HG03354 (cell line): Measurements from ENCODE around the gene SRC.
A peak's percentile ranks its signal among the peaks of the same experiment; 100 is the strongest.

Experiments
- ATAC-seq: cut with Tn5 transposase; IDR thresholded peaks from one replicate; pipeline ENCODE4 v1.9.1; 2021; ENCODE audit warnings: mild to moderate bottlenecking; ENCODE audit not compliant: unreplicated experiment, poor library complexity, severe bottlenecking

Gene SRC

DNA sequence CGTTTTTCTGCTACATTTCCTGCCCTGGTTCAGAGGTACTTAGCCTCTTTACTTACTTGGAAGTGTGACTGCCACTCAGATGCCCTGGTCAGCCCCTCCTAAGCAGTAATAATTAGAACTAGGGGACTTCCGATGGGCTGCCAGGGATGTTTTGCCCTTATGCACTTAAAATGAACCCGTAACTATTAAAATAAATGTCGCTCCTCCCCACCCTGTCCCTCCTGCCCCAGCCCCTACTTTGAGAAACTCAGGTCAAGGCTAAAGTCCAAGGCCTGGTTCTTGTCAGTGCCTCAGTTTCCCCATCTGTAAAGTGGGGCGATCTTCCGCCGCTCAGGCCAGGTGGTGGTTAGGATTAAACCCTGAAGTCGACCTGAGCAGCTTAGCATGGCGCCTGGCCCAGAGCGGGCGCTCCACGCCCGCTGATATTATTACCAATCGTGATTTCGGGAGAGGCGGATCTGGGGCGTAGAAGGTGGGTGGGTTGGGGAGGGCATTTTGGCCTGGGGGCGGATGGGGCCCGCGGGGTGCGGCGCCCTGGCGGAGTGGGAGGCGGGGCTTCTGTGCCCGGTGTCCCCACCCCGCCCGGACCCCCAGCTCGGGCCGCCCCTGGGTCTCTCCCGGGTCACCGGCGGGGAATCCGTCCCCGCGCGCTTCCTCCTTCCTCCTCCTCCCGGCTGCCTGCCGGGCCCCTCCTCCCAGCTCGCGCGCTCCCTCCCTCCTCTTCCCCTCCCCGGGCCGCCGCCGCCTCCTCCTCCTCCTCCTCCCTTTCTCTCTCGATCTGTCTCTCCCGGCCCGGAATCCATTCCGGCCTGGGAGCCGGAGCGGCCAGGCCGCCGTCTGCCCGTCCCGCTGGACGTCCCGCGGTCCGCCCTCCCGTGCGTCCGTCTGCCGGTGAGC lies at the start of gene SRC:
TSS of gene SRC (plus strand) at position 802 of the 897 bp plus-strand sequence. CDS start 38,014 bp downstream, outside the sequence.
- ATAC-seq: peak; percentile 33

DNA sequence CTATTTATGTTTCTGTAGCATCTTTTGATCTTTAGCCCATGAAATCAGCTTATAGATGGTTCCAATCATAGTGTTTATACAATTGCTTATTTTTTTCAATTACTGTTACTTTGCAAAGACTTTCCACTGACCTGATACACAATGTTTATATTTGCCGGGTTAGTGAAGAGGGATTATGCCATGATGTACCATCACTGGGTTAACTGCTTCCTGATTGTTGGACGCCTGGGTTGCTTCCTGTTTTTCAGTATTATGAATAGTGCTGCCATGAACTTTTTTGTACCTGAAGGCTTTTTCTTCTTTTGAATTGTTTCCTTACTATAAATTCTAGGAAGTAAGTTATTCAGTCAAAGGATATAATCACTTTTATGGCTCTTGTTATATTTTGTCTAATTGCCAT lies 49.6 kb upstream of the SRC start:
- no peak for ATAC-seq

DNA sequence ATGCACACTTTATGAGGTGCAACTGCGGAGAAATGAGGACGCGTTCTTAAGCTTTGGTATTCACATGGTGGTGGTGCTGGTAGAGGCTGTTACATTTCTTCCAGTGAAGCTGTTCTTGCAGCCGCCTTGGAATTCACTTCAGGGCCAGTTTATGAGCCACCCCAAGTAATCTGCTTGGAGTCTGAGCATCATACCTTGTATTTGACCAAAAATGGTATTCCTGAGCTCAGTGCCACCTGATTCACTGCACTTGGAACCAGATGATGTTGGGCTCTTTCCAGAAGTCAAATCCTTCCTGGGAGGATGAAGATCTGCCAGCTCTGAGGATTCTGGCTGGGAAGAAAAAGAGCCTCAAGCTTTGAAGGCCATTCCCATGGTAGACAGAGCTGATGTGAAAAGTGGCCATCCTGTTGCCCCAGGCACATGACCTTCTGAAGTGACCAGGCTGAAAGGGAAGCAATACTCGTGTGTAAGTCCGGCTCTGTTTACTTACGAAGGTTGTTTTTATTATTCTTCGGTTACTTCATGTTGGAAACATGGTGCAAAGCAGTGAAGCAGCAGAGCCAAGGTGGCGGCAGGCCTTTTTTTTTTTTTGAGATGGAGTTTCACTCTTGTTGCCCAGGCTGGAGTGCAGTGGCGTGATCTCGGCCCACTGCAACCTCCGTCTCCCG lies 48.7 kb upstream of the SRC start:
- no peak for ATAC-seq

DNA sequence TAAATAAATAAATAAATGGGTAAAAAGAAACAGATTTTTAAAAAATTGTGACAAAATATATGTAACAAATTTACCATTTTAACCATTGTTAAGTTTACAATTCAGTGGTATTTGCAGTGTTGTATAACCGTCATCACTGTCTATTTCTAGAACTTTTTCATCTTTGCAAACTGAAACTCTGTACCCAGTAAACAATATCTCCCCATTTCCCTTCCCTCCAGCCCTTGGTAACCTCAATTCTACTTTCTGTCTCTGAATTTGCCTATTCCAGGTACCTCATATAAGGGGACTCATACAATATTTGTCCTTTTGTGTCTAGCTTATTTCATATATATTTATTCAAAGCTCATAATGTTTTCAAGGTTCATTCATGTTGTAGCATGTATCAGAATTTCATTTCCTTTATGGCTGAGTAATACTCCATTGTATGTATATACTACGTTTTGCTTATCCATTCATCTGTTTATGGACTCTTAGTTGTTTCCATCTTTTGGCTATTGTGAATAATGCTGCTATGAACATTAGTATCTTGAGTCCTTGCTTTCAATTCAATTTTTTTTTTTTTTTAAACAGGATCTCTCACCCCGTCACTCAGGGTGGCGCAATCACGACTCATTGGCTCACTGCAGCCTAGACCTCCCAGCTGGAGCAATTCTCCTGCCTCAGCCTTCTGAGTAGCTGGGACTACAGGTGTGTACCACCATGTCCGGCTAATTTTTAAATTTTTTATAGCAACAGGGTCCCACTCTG lies 47.6 kb upstream of the SRC start:
- no peak for ATAC-seq

DNA sequence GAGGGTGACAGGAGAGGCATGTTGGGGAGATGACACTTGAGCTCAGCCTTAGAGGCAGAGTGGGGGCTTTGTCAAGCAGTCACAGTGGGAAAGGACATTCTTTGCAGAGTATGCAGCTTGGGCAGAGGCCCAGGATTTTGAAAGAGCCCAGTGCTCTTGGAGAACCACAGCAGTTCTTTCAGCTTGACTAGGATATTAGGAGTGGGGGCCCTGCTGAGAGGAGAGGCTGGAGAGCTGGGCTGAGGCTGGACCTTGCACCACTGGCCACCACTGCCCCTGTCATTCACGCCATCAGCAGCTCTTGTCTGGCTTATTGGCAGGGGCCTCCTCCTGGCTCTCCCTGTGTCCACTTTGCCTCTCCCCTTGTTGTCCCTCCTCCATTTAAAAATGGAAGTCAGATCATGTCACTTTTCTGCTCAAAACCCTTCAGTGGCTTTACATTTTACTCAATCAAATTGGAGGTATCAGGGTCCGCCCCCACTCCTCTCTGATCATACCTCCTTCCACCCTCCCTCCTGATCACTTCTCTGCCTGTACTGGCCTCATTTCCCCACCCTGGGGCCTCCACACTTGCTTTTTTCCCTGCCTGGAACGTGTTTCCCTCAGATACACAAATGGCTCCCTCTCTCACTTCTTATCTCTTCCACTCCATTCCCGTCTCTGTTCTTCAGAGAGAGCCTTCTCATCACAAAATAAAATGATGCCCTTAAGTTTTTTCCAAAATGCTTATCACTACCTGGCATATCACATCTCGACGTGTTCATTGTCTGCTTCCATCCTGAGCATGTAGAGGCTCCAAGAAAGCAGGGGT lies 46.0 kb upstream of the SRC start:
- no peak for ATAC-seq

DNA sequence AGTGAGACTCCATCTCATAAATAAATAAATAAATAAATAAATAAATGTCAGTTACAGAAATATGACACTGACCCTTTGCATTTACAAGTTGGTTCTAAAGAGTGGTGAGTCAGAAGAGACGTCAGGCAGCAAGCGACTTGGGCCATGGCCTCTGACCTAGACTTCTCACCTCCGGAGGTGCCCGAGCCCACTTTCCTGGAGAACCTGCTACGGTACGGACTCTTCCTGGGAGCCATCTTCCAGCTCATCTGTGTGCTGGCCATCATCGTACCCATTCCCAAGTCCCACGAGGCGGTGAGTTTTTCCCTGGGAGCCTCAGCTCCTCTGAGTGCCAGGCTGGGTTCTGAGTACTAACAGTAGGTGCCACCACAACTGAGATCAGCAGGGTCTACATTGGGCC lies 44.8 kb upstream of the SRC start:
- no peak for ATAC-seq

DNA sequence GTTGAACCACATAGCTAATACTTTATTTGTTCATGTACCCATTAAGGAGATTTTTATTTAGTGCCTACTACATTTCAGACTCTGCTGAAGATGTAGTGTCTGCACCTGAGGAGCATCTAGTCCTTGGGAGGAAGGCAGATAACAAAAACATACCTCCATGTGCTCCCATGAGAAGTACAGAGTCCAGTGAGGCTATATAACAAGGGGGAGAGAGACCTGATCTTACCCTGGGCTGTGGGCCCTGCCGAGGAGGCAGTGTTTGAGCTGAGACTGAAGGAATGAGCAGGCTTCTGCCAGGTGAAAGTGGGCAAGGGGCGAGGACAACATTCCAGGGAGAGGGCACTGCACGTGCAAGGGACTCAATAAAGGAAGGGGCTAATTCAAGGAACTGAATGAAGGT lies 44.4 kb upstream of the SRC start:
- ATAC-seq: no peak

DNA sequence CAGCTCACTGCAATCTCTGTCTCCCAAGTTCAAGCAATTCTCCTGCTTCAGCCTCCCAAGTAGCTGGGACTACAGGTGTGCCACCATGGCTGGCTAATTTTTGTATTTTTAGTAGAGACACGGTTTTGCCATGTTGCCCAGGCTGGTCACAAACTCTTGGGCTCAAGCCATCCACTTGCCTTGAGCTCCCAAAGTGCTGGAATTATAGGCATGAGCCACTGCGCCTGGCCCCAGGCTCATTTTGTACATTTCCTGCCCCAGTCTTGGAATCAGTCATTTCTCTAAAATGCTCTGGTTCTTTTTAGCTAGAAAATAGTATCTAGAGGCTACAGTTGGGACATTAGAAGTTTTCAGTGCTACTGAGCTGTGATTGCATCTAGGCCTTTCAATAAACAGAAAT lies 43.0 kb upstream of the SRC start:
- ATAC-seq: no peak

DNA sequence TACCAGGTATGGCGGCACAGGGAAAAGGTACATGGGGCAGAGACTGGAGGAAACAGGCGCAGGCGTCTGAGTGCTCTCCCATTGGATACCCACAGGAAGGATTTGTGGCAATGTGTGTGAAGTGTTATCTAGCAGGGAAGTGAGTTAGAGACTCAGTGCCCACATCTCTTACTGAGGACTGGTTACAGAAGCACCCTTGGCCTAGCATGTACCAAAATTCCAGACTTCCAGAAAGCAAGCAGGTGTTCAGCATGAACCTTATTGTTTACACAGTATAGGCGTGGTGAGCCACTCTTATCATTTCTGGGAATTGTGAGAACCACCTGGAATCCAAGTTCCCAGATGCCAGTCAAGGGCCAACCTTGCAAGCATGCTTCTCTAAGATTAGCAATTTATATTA lies 42.3 kb upstream of the SRC start:
- no peak for ATAC-seq

DNA sequence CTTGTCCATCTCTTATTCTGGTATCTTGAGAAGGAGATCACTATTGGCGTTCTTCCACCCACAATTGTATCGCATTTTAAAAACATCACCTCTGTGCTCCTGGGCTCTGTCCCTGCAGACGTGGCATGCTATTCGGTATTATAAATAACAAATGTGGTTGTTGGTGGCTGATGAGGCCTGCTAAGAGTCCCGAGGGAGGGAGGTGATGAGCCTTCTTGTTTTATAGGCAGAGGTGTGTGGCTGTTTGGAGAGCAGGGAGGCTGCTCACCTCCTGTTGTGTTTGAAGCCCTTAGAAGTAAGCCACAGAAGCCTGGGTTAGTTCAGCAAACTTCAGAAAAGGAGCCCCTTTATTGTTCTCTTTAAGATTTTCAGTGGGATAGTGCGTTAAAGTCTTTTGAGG lies 40.9 kb upstream of the SRC start:
- no peak for ATAC-seq

DNA sequence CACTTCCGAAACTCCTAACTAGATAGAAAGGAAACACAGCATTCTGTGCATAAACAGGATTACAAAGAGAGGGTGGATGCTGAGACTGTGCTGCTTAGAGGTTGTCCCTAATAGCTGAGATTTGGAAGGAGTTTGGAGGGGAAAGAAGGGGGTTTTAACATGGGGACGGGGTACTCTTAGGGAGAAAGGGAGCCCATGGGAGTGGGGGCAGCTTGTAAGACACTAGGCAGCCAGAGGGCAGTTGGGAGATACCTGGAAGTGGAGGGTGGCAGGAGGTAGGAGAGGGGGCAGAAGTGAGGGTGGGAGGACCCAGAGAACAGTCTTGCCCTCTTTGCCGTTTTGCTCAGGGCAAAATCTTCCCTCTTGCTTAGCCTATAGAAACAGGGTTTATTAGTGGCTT lies 40.1 kb upstream of the SRC start:
- ATAC-seq: no peak

DNA sequence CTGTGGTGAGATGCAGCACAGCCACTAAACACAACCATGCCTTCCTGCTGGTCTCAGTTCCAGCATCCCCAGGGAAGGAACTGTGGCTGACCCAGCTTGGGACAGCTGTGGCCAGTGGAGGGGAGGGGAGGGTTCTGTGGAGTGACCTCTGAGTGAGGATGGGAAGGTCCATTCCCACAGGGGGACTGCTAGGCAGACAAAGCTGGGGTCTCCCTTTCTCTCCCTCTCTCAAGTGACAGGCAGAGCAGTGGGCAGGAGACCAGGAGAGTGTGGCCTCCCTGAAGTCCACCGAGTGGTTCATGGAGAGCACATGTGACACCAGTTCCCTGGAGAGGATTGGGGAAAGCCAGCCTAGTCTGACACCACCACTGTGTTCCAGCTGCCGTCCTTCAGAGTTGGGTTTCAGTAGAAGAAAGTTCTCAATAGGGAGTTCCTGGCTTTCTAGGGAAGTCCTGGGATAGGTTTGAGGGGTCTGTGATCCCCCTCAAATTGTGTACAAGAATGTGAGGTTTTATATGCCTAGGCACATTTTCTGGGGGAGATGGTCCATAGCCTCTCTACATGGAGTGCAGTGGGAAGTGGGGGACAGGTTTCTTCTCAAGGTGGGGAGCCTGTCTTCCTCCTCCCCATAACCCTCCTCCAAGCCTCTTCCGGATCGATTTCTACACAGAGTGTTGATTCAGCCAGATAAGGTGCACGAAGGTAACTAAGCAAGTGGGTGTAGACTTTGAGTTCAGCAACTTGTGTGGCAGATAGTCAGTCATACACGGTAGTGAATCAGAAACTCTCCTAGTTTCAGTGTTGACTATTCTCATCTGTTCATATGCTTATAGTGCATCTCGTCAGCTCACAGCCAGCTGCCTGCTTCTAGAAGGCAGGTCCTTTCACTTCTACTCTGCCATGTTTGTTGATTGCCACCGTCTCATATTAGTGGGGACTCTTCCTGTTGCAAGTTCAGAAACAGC lies 37.6 kb upstream of the SRC start:
- ATAC-seq: peak; percentile 96

DNA sequence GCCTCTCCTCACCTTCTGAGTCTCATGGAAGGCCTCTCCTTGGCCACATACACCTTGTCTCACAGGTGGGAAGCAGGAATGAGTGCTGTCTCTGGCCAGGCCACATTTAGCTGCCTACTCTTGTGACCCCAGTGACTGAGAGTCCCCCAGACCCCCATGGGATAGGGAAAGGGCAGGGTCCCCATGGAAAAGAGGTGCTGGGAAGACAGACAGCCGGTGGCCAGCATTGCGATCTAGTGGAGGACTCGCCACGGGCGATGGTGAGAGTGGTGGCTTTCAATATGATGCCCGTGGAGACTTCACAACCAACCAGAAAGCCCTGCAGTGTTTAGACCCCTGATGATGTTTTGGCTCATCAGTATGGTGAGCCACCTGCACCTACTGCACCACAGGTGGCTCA lies 36.6 kb upstream of the SRC start:
- ATAC-seq: no peak

DNA sequence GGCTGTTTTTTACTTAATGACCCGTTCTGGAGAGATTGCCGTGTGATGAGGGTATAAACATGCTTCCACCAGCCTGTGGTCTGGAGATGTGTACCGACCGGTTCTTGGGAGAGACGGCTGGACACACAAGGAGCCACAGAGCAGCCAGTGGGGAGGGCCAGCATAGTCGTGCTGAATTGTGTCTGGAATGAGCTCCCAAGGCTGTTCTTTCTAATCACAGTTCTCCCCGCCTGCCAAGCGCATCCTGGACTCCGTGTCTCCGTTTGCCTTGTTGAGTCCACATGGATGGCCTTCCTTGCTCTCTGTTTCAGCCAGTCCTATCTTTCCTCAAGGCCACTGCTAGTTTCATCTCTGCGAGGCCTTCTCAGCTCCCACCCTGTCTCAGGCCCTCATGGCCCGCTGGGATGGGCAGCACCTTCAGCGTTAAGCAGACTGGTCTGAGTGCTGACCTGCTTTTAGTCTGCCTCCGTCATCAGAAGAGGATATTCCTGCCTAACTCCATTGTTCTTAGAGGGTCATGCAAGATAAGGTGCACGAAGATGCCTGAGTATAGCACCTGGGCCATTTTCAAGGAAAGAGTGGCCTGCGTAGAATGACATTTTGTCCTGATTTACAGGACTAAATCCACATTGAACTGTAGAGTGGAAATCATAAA lies 35.9 kb upstream of the SRC start:
- no peak for ATAC-seq

DNA sequence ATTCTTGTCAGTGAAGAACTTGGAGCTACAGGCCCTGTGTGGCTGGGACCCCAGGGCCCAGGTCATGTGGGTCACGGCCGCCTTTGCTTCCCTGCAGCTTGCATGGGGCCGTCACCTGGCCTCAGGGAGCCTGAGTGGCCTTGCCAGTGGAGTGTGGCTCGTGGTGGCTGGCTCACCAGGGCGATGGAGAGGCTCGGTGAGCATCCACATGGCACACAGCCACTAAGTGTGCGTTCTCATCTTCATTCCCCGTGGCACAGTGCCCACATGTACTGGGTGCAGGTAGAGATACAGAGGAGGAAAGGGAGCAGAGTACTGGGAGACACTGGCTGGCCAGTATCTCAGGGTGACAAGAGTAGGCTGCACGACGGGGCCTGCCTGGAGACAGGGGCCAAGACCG lies 35.0 kb upstream of the SRC start:
- no peak for ATAC-seq

DNA sequence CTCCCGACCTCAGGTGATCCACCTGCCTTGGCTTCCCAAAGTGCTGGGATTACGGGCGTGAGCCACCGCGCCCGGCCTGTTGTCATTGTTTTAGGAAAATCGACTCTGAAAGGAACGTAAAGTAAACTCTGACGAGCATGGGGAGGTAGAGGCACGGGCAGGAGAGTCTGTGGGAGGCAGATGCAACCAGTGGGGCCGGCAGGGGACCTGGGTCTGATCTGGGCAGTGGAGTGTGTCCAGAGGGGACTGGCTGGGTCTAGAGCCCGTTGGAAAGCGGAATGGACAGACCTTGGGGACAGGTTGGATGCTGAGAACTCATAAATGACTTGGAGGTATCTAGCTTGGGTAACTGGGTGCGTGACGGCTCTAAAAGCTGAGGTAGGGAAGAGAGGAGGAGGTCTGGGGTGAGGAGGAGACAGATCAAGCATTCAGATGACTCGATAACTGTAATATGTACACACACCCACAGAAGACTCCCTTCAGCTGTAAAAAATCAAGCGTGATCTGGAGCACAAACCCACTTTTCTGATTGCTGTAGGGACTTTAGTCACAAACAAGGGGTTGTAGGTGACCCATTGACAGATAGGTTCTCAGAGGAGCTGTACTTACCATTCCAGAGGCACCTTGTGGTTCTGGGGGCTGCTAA lies 34.1 kb upstream of the SRC start:
- ATAC-seq: no peak

DNA sequence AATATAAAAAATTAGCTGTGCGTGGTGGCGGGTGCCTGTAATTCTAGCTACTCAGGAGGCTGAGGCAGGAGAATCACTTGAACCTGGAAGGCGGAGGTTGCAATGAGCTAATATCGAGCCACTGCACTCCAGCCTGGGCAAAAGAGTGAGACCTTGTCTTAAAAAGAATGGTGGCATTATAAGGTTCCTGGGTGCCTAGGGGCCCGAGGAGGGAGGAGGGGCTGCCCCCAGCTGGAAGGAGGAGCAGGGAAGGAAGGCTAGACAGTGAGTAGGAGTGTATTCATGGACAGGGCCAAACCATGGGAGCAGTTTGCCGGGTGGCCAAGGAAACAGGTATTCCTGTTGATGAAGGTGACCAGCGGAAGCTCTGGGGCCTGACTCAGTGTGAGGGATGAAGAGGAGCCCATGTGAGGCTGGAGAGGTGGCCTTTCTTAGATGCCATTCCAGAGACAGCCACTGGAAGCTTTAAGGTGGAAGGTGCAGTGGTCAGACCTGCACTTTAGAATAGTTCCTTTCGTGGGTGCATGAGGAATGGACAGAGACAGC lies 32.3 kb upstream of the SRC start:
- no peak for ATAC-seq
